ENCODE results near the gene IFT122. TPM values are rescaled to one million over a fixed set of nuclear protein-coding genes. Genes with fewer than 3 reads are reported as not detected.

IFT122 gene
- total RNA-seq, 1 donor from 2014 or later: 9.1 TPM

- DNase-seq (ENCODE audit: low read depth): no peak
- no peaks in the 10 kb centered on the region for H3K36me3 ChIP-seq (ENCODE audit: control insufficient read depth, insufficient read depth, low read length)
- no peak for TF ChIP-seq CTCF (IDR thresholded peaks at IDR 0.05; ENCODE audit: insufficient read depth, low read length, poor library complexity, severe bottlenecking)
- H3K27me3 ChIP-seq (ENCODE audit: control insufficient read depth, insufficient read depth, low read length): no peaks in the 10 kb centered on the region
- H3K4me3 ChIP-seq (ENCODE audit: low read depth, low read length): no peak overlapping the region
Measured at GRCh38 chr3:129463716-129464115, 23.7 kb downstream of the IFT122 start.

DNA sequence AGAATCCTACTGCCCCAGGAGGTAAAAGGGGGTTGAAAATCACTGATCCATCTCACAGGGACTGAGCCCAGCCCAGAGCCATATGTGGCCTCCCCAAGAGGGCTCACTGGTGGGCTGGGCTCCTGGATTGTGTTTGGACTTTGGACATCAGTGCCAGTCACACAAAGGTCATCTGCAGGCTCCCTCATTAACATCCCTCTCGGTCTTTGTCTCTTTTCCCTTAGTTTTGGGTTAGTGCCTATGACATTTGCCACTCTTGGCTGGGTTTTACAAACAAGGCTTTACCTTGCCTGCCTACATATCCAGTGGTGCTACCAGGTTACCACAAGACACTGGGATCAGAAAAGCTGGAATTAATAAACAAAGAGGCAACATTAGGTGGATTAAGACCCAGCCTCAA is 27.9 kb downstream of the IFT122 start:
- Histone ChIP-seq H3K36me3 (ENCODE audit: control insufficient read depth, insufficient read depth, low read length) (peaks cover 1% of the 10 kb centered on the region), H3K4me3 (ENCODE audit: low read depth, low read length) (no peak overlapping the region), H3K27me3 (ENCODE audit: control insufficient read depth, insufficient read depth, low read length) (no peaks in the 10 kb centered on the region)
- TF ChIP-seq CTCF (IDR thresholded peaks at IDR 0.05; ENCODE audit: insufficient read depth, low read length, poor library complexity, severe bottlenecking): no peak
- DNase-seq (ENCODE audit: low read depth): no peak

- TF ChIP-seq CTCF (IDR thresholded peaks at IDR 0.05; ENCODE audit: insufficient read depth, low read length, poor library complexity, severe bottlenecking): no peak
- no peak for DNase-seq (ENCODE audit: low read depth)
- Histone ChIP-seq H3K27me3 (ENCODE audit: control insufficient read depth, insufficient read depth, low read length) (no peaks in the 10 kb centered on the region), H3K4me3 (ENCODE audit: low read depth, low read length) (no peak overlapping the region), H3K36me3 (ENCODE audit: control insufficient read depth, insufficient read depth, low read length) (peaks cover 2% of the 10 kb centered on the region)
Measured at GRCh38 chr3:129469026-129469425, 29.0 kb downstream of the IFT122 start.

- Histone ChIP-seq H3K4me3 (ENCODE audit: low read depth, low read length) (no peak overlapping the region), H3K27me3 (ENCODE audit: control insufficient read depth, insufficient read depth, low read length) (no peaks in the 10 kb centered on the region), H3K36me3 (ENCODE audit: control insufficient read depth, insufficient read depth, low read length) (peaks cover 2% of the 10 kb centered on the region)
- no peak for TF ChIP-seq CTCF (IDR thresholded peaks at IDR 0.05; ENCODE audit: insufficient read depth, low read length, poor library complexity, severe bottlenecking)
- DNase-seq (ENCODE audit: low read depth): no peak
Measured at GRCh38 chr3:129470861-129471260, 30.8 kb downstream of the IFT122 start.

DNA sequence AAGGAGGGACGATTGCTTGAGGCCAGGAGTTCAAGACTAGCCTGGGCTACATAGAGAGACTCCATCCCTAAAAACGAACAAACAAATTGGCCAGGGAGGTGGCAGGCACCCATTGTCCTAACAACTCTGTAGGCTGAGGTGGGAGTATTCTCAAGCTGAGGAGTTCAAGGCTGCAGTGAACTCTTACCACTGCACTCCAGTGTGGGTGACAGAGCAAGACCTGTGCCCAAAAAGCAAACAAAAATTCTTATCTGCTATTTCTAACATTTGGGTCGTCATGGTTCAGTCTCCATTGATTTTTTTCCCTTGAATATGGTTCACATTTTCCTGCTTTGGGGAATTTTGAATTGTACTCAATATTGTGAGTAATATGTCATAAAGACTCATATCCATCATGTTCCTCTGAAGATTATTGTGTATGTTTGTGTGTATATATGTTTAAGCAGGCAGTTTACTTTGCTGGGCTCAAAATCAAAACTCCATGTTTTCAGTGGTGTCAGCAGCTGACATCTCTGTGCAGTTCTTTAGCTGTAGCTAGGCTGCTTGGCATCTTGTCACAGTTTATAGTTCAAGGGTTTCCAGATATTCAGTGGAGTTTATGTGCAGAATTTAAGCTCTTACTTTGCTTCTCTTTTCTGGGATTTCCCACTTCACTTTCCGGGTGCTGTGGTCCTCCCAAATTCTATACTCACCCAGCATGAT is 33.2 kb downstream of the IFT122 start:
- Histone ChIP-seq H3K36me3 (ENCODE audit: control insufficient read depth, insufficient read depth, low read length) (peaks cover 5% of the 10 kb centered on the region), H3K4me3 (ENCODE audit: low read depth, low read length) (no peak overlapping the region), H3K27me3 (ENCODE audit: control insufficient read depth, insufficient read depth, low read length) (no peaks in the 10 kb centered on the region)
- no peak for TF ChIP-seq CTCF (IDR thresholded peaks at IDR 0.05; ENCODE audit: insufficient read depth, low read length, poor library complexity, severe bottlenecking)
- DNase-seq (ENCODE audit: low read depth): no peak

DNA sequence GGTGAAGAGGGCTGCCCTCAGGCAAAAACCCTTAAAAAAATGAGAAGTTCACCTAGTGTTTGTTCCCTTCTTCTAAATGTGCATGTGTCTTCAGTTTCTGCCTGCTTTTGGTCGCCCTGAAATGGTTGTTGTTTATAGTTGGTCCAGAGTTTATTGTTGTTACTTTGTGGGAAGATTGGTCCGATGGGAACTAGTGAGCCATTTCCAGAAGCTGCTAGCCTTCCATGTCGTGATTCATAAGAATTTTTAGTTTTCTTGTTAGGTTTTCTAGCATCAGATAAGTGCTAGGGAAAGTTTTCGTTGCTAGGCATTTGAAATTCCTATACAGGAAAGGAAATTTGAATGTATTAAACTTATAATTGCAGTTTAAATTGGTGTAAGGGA is 33.7 kb downstream of the IFT122 start:
- peaks cover 5% of the 10 kb centered on the region for H3K36me3 ChIP-seq (ENCODE audit: control insufficient read depth, insufficient read depth, low read length)
- H3K4me3 ChIP-seq (ENCODE audit: low read depth, low read length): no peak overlapping the region
- DNase-seq (ENCODE audit: low read depth): no peak
- TF ChIP-seq CTCF (IDR thresholded peaks at IDR 0.05; ENCODE audit: insufficient read depth, low read length, poor library complexity, severe bottlenecking): no peak
- H3K27me3 ChIP-seq (ENCODE audit: control insufficient read depth, insufficient read depth, low read length): no peaks in the 10 kb centered on the region
